Activated CD4-positive, CD25-positive, alpha-beta regulatory T cell (primary cell): Measurements from ENCODE around the gene SSTR5.

Experiments used
- DNase-seq, 4 experiments: peaks; one replicate each; lab custom pipeline; 2025; lab: John Stamatoyannopoulos, UW

The SSTR5 gene

GRCh38 chr16:1106659-1107058 lies 34.1 kb downstream of the SSTR5 start:
- no peak for DNase-seq

- DNase-seq, result no peak
Measured at GRCh38 chr16:1107141-1107540, 34.6 kb downstream of the SSTR5 start.

- DNase-seq, result no peak
Measured at GRCh38 chr16:1107731-1108130, 35.2 kb downstream of the SSTR5 start.

- DNase-seq, result no peak
Measured at GRCh38 chr16:1108299-1109252, 36.0 kb downstream of the SSTR5 start.

GRCh38 chr16:1109648-1110047 lies 37.1 kb downstream of the SSTR5 start:
- no peak for DNase-seq

GRCh38 chr16:1112506-1113184 lies 40.1 kb downstream of the SSTR5 start:
- no peak for DNase-seq

- no peak for DNase-seq
Measured at GRCh38 chr16:1113489-1113888, 40.9 kb downstream of the SSTR5 start.

- DNase-seq, result no peak
Measured at GRCh38 chr16:1113889-1114526, 41.5 kb downstream of the SSTR5 start.

- no peak for DNase-seq
Measured at GRCh38 chr16:1116693-1117077, 44.1 kb downstream of the SSTR5 start.

GRCh38 chr16:1117176-1117900 lies 44.8 kb downstream of the SSTR5 start:
- no peak for DNase-seq

- DNase-seq, result no peak
Measured at GRCh38 chr16:1117926-1118325, 45.4 kb downstream of the SSTR5 start.

GRCh38 chr16:1119129-1119528 lies 46.6 kb downstream of the SSTR5 start:
- DNase-seq, result no peak

- no peak for DNase-seq
Measured at GRCh38 chr16:1119766-1120576, 47.4 kb downstream of the SSTR5 start.

GRCh38 chr16:1120577-1120941 lies 48.0 kb downstream of the SSTR5 start:
- no peak for DNase-seq

GRCh38 chr16:1121009-1121408 lies 48.5 kb downstream of the SSTR5 start:
- DNase-seq, result no peak

GRCh38 chr16:1121601-1122397 lies 49.3 kb downstream of the SSTR5 start:
- DNase-seq, result no peak

- no peak for DNase-seq
Measured at GRCh38 chr16:1122398-1122765, 49.8 kb downstream of the SSTR5 start.

GRCh38 chr16:1123525-1124230 lies 51.1 kb downstream of the SSTR5 start:
- no peak for DNase-seq

- no peak for DNase-seq
Measured at GRCh38 chr16:1124291-1124690, 51.7 kb downstream of the SSTR5 start.

GRCh38 chr16:1124795-1125194 lies 52.2 kb downstream of the SSTR5 start:
- DNase-seq, result no peak
